DLD1 (cell line): Measurements from ENCODE around the gene SLC37A3.
"Not testable (repeated sequence)": the region's sequence is repeated elsewhere in the genome, so short reads cannot be mapped to it uniquely, and the experiment has no call there.

Experiments used
- in situ Hi-C: cut with HindIII; loops from 2 replicates; pipeline ENCODE4 v1.10.0; 2017; ENCODE audit warnings: low sequenced_read_pairs

SLC37A3 gene, protein sequence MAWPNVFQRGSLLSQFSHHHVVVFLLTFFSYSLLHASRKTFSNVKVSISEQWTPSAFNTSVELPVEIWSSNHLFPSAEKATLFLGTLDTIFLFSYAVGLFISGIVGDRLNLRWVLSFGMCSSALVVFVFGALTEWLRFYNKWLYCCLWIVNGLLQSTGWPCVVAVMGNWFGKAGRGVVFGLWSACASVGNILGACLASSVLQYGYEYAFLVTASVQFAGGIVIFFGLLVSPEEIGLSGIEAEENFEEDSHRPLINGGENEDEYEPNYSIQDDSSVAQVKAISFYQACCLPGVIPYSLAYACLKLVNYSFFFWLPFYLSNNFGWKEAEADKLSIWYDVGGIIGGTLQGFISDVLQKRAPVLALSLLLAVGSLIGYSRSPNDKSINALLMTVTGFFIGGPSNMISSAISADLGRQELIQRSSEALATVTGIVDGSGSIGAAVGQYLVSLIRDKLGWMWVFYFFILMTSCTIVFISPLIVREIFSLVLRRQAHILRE

DNA sequence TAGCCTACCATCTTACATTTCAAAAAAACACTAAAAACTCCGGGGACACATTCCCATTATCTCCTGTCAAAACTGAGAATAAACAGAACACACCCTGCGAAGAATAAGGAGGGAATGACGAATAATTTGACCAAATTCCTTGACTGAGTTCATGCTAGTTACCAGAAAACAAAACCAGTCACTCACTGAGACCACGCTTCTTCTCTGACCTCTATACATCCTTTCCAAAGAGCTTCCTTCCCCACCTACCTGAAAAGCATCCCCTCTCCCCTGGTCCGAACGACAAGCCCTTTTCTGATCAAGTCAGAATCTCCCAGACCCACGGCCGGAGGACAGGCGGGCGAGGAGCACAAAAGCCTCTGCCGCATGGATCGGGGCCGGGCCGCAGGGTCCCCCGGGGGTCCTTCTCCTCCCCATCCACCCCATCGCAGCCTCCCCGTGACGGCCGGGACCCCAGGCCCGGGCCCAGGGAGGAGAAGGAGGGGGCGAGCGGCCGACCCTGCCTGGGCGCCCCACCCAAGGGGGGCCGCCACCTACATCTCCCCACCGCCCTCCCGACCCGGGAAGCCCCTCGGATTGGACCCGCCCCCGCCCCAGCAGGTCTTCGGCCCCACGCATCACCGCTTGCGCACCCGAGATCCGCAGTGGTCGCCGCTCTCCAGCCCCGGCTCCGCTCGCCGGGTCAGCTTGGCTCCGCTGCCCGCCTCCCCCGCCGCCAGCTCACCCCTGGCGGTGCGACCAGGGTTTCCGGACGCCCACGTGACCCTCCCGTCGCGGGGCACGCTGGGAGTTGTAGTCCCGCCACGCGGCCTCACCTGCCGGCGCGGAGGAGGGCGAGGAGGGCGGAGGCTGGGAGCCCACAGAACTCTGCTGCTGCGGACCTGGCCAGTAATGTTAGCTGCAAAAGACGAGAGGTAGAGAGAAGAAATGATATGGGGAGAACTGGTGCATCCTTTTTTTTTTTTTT is at the start of gene SLC37A3:
Gene SLC37A3 (minus strand): TSS at position 747 of the 967 bp plus-strand sequence. CDS start 16,004 bp downstream, outside the sequence.
- in situ Hi-C loops, result no loop called here

GRCh38 chr7:140447841-140448240 is 49.5 kb upstream of the SLC37A3 start:
- in situ Hi-C loops, result no loop called here

- in situ Hi-C loops, result no loop called here
Observed at GRCh38 chr7:140446467-140446866, 48.1 kb upstream of the SLC37A3 start.

GRCh38 chr7:140441519-140441918 is 43.2 kb upstream of the SLC37A3 start:
- in situ Hi-C loops, result no loop called here

DNA sequence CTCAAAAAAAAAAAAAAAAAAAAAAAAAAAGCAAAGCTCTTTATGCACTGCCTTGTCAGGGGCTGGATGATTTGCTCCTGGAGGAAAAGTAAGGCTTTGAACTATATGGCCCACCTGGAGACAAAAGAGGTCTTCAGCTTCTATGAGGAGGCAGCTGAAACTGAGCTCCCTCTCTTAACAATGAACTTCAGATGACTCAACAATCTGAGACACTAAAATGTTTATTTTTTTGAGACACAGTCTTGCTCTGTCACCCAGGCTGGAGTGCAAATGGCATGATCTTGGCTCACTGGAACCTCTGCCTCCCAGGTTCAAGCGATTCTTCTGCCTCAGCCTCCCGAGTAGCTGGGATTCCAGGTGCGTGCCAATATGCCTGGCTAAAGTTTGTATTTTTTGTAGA is 42.3 kb upstream of the SLC37A3 start:
- in situ Hi-C loops, result no loop called here

DNA sequence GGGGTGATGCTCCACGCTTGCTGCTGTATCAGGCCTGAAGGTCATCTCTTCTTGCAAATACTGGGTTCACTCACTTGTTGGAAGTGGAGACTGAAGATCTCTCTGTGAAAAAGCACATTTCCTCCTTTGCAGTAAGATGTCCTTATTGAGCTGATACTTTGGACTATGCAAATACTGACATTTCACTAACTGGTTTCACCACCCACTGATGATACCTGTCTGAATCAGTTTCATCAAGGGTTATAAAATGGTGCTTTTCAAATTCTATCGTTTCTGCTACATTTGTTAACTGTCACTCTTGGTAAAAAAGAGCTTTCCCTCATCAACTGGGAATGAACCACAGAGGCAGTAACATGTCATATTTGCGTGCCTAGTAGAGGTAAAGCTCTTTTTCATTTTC is 41.0 kb upstream of the SLC37A3 start:
- in situ Hi-C loops, result no loop called here

- in situ Hi-C loops, result no loop called here
Observed at GRCh38 chr7:140435252-140435895, 37.0 kb upstream of the SLC37A3 start.

GRCh38 chr7:140433396-140433795 is 35.1 kb upstream of the SLC37A3 start:
- in situ Hi-C loops, result no loop called here

DNA sequence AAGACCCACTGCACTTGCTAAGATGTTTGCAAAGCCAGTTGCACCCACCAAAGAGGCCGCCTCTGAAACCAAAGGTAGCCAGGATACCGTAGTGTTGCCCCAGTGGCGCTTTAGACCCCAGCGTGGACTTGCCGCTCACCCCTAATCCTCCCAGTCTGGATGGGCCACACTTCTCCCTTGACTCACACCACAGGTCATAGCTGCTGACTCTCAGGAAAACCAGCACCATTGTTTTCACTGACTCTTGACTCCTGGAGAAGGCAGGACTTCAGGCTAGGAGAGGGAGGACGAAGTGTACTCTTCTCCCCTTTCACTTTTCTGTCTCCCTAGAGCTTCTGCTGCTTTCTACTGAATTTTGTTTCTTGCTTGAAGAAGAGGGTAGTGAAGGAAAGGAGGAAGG is 27.8 kb upstream of the SLC37A3 start:
- in situ Hi-C loops, result no loop called here

GRCh38 chr7:140425718-140426117 is 27.4 kb upstream of the SLC37A3 start:
- in situ Hi-C loops, result no loop called here

GRCh38 chr7:140423501-140423900 is 25.2 kb upstream of the SLC37A3 start:
- in situ Hi-C loops, result no loop called here

GRCh38 chr7:140421521-140421920 is 23.2 kb upstream of the SLC37A3 start:
- in situ Hi-C loops, result no loop called here

GRCh38 chr7:140418653-140419052 is 20.3 kb upstream of the SLC37A3 start:
- in situ Hi-C loops, result no loop called here

- in situ Hi-C loops, result not testable (repeated sequence)
Observed at GRCh38 chr7:140418156-140418472, 19.8 kb upstream of the SLC37A3 start.

- in situ Hi-C loops, result no loop called here
Observed at GRCh38 chr7:140417456-140418155, 19.3 kb upstream of the SLC37A3 start.

GRCh38 chr7:140416560-140416959 is 18.2 kb upstream of the SLC37A3 start:
- in situ Hi-C loops, result no loop called here

- in situ Hi-C loops, result not testable (repeated sequence)
Observed at GRCh38 chr7:140415816-140416215, 17.5 kb upstream of the SLC37A3 start.

DNA sequence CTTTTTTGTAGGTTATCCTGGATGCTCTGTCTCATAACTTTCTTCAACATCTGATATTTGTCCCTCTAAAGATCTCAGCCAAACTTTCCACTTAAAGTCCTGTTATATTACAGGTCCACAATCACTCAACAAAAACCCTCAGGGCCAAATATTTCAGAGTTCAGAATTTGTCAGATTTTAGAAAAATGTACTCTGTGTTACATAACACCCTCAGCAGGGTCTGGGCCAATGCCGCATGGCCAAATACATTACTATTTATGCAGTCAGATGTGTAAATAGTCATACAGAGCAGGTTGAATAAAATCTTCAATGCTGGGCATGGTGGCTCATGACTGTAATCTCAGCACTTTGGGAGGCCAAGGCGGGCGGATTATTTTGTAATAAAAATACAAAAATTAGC is 17.0 kb upstream of the SLC37A3 start:
- in situ Hi-C loops, result no loop called here

DNA sequence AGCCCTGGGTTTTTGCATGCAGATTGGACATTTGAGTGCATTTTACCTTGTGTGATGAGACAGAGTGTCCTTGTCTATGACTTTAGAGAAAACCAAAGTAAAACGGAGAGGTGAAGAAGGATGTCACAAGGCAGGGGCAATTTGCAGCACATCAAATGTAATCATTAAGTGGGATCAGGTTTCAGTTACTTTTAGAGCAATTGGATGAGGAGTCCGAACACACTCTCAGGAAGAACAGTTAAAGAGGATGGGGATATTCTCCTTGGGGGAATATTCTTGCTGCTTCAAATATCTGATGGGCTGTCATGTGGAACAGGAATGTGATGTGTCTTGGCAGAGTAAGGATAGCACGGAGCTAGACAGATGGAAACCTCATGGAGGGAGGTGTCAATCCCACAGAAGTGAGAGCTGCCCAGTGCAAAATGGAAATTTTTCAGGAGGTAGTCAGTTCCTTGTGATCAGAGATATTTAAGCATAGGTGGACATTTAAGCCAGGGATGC is 6.3 kb upstream of the SLC37A3 start:
- in situ Hi-C loops, result no loop called here

- in situ Hi-C loops, result no loop called here
Observed at GRCh38 chr7:140403878-140404564, 5.7 kb upstream of the SLC37A3 start, which contains the start of gene RAB19. Gene RAB19 (plus strand): TSS chr7:140404058. CDS start chr7:140407647, 3,589 bp downstream.
